ENCODE data around the gene MXD4.

MXD4 gene

DNA sequence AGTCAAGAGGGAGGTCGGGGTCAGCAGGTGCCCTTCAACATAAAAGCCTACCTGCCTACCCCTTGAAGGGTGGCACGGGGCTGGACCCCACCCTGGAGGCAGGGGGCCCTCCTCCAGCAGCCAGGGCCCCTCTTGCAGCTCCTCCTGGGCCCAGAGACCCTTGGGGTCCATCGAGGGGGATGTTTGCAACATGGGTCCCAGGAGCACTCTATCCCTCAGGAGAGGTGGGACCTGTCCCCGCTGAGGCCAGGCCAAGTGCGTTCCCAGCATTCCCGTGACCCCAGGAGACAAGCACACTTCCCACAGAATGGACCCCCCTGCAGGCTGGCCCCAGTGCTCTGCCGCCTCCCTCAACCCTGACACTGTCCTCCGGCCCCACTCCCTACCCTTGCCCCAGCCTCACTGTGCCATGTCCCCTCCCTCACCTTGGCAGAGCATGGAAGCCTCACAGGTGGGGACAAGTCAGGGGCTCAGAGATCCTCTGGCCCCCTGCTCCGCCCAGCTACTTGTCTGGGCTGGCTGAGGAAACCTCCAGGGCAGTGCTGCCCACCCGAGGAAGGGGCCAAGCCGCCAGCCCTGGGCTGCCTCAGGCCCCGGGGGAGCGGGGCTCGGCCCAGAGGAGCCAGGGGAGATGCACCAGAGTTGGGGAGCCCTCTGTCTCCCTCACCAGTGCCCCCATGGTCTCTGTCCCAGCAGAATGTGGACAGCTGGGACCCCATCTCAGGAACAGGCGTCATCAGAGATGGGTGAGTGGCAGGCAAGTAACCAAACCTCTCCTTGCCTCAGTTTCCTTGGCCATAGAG lies 2.2 kb downstream of the MXD4 start:
- ChIA-PET CTCF (no interaction called here), POLR2A (interaction anchor here (1.0 to 1.1 kb wide), 2 partner anchors 8 to 36 kb away, joined by 3 read pairs; no protein-coding TSS in a partner anchor)
- no peak for TF ChIP-seq HDGF (IDR thresholded peaks at IDR 0.05; ENCODE audit: borderline replicate concordance)
- TF ChIP-seq ARNT (IDR thresholded peaks at IDR 0.05): no peak
- TF ChIP-seq, protein P1, sequence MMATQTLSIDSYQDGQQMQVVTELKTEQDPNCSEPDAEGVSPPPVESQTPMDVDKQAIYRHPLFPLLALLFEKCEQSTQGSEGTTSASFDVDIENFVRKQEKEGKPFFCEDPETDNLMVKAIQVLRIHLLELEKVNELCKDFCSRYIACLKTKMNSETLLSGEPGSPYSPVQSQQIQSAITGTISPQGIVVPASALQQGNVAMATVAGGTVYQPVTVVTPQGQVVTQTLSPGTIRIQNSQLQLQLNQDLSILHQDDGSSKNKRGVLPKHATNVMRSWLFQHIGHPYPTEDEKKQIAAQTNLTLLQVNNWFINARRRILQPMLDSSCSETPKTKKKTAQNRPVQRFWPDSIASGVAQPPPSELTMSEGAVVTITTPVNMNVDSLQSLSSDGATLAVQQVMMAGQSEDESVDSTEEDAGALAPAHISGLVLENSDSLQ (IDR thresholded peaks at IDR 0.05): no peak
- TF ChIP-seq ZNF384 (IDR thresholded peaks at IDR 0.05): no peak
- TF ChIP-seq CTBP1 (IDR thresholded peaks at IDR 0.05; ENCODE audit: borderline replicate concordance): no peak
- no peak for TF ChIP-seq SP1 (IDR thresholded peaks at IDR 0.05)
- no peak for TF ChIP-seq LEF1 (IDR thresholded peaks at IDR 0.05; ENCODE audit: borderline replicate concordance)
- no peak for TF ChIP-seq L3MBTL2 (conservative IDR thresholded peaks at IDR 0.05)
- no peak for TF ChIP-seq BHLHE40 (IDR thresholded peaks at IDR 0.05; ENCODE audit: borderline replicate concordance)
- TF ChIP-seq TARDBP (IDR thresholded peaks at IDR 0.05): no peak
- TF ChIP-seq ELF4 (IDR thresholded peaks at IDR 0.05): no peak
- no peak for TF ChIP-seq SUZ12 (IDR thresholded peaks at IDR 0.05)
- TF ChIP-seq FOXK2 (IDR thresholded peaks at IDR 0.05): no peak
- no peak for TF ChIP-seq FOXA1 (IDR thresholded peaks at IDR 0.05)
- TF ChIP-seq NFRKB (IDR thresholded peaks at IDR 0.05): no peak
- no peak for DNase-seq (ENCODE audit: extremely low spot score)

DNA sequence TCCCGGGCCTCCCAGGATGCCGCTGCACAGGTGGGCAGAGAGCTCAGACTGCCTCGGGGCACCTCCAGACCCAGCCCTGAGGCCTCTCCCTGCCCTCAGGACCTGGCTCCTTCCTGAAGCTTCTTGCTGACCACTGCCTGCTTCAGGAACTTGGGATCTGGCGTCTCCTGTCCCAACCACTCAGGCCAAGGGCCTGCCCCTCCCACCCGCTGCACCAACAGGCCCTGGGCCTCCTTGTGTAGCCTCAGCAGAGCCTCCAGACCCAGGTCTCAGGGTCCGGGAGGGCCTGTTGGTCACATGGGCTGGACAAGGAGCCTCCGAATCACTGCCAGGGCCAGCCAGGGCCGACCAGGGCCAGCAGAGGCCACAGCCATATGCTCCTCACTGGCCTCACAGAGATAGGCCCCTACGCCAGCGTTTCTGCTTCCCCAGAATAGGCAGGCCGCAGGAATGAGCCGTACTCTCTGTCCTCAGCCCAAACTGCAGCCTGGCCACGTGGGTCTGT lies 2.8 kb downstream of the MXD4 start:
- ChIA-PET CTCF (no interaction called here), POLR2A (no interaction called here)
- TF ChIP-seq CTBP1 (IDR thresholded peaks at IDR 0.05; ENCODE audit: borderline replicate concordance) (no peak), FOXK2 (IDR thresholded peaks at IDR 0.05) (no peak), ELF4 (IDR thresholded peaks at IDR 0.05) (no peak), BHLHE40 (IDR thresholded peaks at IDR 0.05; ENCODE audit: borderline replicate concordance) (no peak), HDGF (IDR thresholded peaks at IDR 0.05; ENCODE audit: borderline replicate concordance) (no peak), SP1 (IDR thresholded peaks at IDR 0.05) (no peak), LEF1 (IDR thresholded peaks at IDR 0.05; ENCODE audit: borderline replicate concordance) (no peak), TARDBP (IDR thresholded peaks at IDR 0.05) (no peak), L3MBTL2 (conservative IDR thresholded peaks at IDR 0.05) (no peak)
- no peak for DNase-seq (ENCODE audit: extremely low spot score)

DNA sequence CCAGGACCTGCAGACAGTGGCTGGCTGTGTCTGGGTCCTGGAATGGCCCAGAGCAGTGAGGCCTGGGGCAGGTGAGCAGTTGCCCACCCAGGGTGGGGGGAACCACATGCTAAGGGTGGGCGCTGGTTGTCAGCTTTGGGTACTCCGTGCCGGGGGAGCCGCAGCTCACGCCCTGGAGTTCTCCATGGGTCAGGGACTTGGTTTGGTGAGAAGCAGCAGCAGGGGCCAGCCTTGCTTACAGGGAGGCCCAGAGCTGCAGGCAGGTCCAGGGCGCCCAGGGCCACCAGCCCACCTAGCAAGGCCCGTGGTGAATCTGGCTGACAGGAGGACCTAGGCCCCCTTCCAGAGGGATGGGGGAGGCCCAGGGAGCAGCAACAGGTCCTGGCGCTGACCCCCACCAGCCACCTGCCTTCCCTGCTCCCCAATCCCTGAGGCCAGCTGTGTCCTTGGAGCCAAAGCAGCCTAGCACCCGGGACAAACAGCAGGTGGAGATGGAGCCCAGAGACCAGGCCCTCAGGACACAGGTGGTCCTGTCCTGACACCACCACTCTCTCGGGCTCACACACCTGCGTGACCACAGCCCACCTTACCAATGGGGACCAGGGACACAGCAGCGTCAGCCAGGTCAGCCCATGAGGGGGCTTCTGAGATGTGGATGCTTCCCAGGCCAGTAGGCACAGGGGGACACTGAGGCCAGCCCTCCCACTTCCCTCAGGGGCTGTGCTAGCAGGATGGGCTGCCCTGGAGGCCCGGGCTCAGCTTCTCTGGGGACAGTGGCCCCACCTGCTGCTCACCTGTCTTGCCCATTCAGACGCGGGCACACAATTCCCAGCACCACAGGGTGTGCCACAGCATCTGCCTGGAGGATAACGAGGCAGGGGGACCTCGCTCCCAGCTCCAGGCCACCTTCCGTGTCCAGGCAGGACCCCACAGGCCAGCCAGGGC lies 3.5 kb downstream of the MXD4 start:
- DNase-seq (ENCODE audit: extremely low spot score): no peak
- ChIA-PET POLR2A (interaction anchor here (0.9 to 1.5 kb wide), 3 partner anchors 16 to 210 kb away, joined by 4 to 5 read pairs (median 4); partner anchors contain the start of gene RNF4), CTCF (no interaction called here)
- TF ChIP-seq HDGF (IDR thresholded peaks at IDR 0.05; ENCODE audit: borderline replicate concordance) (no peak), NFRKB (IDR thresholded peaks at IDR 0.05) (no peak), ZNF384 (IDR thresholded peaks at IDR 0.05) (no peak), ELF4 (IDR thresholded peaks at IDR 0.05) (no peak), FOXK2 (IDR thresholded peaks at IDR 0.05) (no peak), SUZ12 (IDR thresholded peaks at IDR 0.05) (no peak), SP1 (IDR thresholded peaks at IDR 0.05) (no peak), FOXA1 (IDR thresholded peaks at IDR 0.05) (no peak), ARNT (IDR thresholded peaks at IDR 0.05) (no peak), CTBP1 (IDR thresholded peaks at IDR 0.05; ENCODE audit: borderline replicate concordance) (no peak), BHLHE40 (IDR thresholded peaks at IDR 0.05; ENCODE audit: borderline replicate concordance) (no peak), L3MBTL2 (conservative IDR thresholded peaks at IDR 0.05) (no peak), LEF1 (IDR thresholded peaks at IDR 0.05; ENCODE audit: borderline replicate concordance) (no peak), FOXM1 (IDR thresholded peaks at IDR 0.05; ENCODE audit: borderline replicate concordance) (no peak), TARDBP (IDR thresholded peaks at IDR 0.05) (no peak)
- TF ChIP-seq, protein P1 (IDR thresholded peaks at IDR 0.05): no peak

DNA sequence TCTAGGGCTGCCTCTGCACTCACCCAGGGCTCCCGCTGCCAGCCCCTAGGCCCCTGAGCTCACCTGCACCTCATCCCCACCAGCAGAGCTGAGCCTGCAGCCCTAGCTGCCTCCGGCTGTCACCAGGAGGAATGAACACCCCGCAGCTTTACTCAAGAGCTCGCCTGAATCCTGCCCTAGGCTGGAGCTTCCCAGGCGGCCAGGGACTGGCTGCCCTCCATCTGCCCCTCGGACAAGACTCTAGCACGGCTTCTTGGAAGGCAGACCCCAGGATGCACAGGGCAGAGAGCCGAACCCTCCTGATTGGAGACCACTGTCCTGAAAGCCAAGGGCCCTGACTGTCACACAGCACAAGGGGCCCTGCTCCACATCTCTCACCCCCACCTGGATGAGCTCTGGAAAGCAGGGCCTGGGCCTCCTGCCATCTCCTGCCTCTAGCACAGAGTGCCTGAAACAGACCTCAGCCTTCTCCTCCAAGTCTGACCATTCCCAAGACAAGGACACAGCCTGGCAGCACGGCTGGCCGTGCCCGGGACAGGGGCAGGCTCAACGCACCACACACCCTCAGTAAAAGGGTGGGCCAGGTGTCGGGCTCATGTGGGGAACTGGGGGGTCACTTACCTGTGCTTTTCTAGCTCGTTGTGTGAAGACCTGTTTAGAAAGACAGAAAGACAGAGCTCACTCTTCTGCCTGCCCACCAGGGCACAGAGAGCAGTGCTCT lies 4.4 kb downstream of the MXD4 start:
- DNase-seq (ENCODE audit: extremely low spot score): no peak
- CTCF ChIA-PET: no interaction called here
- TF ChIP-seq ZNF384 (IDR thresholded peaks at IDR 0.05) (no peak), HDGF (IDR thresholded peaks at IDR 0.05; ENCODE audit: borderline replicate concordance) (no peak), BHLHE40 (IDR thresholded peaks at IDR 0.05; ENCODE audit: borderline replicate concordance) (no peak), FOXK2 (IDR thresholded peaks at IDR 0.05) (no peak), ELF4 (IDR thresholded peaks at IDR 0.05) (no peak), ARNT (IDR thresholded peaks at IDR 0.05) (no peak), SUZ12 (IDR thresholded peaks at IDR 0.05) (no peak), TARDBP (IDR thresholded peaks at IDR 0.05) (no peak), L3MBTL2 (conservative IDR thresholded peaks at IDR 0.05) (no peak), FOXA1 (IDR thresholded peaks at IDR 0.05) (no peak), NFRKB (IDR thresholded peaks at IDR 0.05) (no peak)
- POLR2A ChIA-PET: interaction anchor here (0.9 to 1.5 kb wide), 4 partner anchors 9 to 211 kb away, joined by 4 to 5 read pairs (median 4); partner anchors contain the start of gene RNF4

DNA sequence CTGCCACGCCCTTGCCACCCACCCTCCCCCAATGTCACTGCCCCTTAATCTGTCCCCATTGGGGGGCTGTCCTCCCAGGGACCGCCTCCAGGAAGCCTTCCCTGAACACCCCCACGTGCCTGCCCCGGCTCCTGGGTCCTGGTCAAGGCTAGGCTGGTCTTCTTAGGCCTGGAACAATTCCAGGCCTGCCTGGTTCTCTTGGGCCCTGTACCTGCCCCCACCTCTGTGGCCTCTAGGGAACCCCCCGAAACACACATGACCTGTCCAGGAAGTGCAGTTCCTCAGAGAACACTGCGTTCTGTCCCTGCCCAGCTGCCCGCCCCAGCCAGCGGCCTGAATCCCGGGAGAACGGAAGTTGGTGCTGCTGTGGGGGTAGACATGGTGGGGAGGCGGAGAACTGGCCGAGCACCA lies 5.1 kb downstream of the MXD4 start:
- TF ChIP-seq LEF1 (IDR thresholded peaks at IDR 0.05; ENCODE audit: borderline replicate concordance) (no peak), FOXK2 (IDR thresholded peaks at IDR 0.05) (no peak), ARNT (IDR thresholded peaks at IDR 0.05) (no peak), NFRKB (IDR thresholded peaks at IDR 0.05) (no peak), BHLHE40 (IDR thresholded peaks at IDR 0.05; ENCODE audit: borderline replicate concordance) (no peak), ELF4 (IDR thresholded peaks at IDR 0.05) (no peak), CTBP1 (IDR thresholded peaks at IDR 0.05; ENCODE audit: borderline replicate concordance) (no peak), HDGF (IDR thresholded peaks at IDR 0.05; ENCODE audit: borderline replicate concordance) (no peak), ZNF384 (IDR thresholded peaks at IDR 0.05) (no peak), FOXM1 (IDR thresholded peaks at IDR 0.05; ENCODE audit: borderline replicate concordance) (no peak), SUZ12 (IDR thresholded peaks at IDR 0.05) (no peak), L3MBTL2 (conservative IDR thresholded peaks at IDR 0.05) (no peak), FOXA1 (IDR thresholded peaks at IDR 0.05) (no peak), SP1 (IDR thresholded peaks at IDR 0.05) (no peak), TARDBP (IDR thresholded peaks at IDR 0.05) (no peak)
- TF ChIP-seq, protein P1 (IDR thresholded peaks at IDR 0.05): no peak
- ChIA-PET CTCF (no interaction called here), POLR2A (interaction anchor here (1.4 to 1.5 kb wide), 3 partner anchors 9 to 33 kb away, joined by 4 to 5 read pairs (median 4); no protein-coding TSS in a partner anchor)
- DNase-seq (ENCODE audit: extremely low spot score): no peak
